ENCODE measurements around the gene RGS5.

The RGS5 gene

DNA sequence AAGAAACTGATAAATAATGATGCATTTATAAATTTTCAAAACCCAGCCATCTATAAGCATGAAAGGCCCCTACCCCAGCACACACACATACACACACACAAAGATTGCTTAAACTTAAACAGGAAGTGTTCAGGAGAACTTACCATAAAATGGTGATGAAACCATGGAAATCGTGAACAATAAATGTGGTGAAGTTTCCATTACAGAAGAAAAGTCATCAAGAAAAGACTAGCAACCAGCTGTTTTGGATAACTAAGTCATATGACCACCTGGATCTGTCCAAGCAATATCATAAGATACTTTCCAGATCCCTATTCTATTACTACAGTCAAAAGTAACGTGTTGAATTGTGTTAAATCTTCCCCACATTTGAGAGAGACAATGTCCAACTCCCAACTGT, 24.1 kb downstream of the RGS5 start:
- DNase-seq, result no peak

DNA sequence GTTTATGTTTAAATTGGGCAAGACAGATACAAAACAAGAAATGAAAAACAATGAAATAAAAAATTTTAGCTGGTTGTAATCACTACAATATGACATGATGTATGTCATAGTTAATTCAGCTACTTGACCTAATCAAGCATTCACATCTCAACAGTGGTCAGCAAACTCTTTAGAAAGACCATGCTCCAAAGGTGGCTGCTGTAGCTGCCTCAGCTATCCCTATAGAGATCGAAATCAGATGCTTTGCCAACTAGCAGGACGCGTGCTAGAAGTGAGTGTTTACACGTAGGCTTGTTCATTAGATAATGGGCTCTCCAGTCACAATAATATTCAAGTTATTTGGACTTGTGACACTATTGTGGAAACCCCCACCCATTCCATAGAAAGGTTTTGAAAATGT, 25.9 kb downstream of the RGS5 start:
- no peak for DNase-seq

DNA sequence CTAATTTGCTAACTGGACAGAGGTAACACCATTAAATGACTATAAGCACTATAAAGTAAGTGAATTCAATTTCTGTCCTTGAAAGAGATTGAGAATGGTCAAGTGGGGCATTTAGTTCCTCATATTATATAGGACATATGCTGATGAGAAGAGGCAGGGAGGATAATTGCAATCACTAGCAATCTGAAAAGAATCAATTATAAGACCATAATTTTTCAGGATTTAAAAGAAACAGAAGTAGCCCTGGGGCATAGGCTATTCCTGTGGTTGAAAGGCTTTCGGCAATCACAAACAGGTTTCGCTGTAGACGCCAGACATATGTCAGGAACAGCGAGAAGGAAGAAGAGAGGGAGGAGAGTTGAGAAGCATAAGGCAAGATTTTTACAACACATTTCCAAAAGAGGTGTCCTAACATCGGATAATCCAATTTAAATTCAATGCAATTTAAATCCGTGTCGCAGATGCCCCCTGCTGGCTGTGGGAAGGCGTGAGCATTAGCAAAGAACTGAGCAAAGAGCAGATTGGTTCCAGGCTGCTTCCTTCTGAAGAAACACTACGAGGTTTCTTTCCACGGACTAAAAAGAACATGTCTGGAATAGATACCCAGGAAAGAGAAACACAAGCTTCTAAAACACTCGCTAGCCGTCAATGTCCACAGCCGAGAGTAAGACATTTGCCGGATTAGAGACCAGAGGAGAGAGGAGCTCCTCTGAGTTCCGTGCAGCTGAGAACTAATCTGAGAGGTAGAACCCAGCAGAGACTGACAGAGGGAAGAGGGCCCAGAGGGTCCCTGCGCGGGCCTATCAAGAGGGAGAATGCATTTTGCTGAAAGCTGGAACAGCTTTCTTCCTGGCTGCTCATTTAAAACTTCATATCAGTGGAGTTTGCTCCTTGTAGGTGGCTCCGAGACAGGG, 27.9 kb downstream of the RGS5 start:
- DNase-seq, result no peak

DNA sequence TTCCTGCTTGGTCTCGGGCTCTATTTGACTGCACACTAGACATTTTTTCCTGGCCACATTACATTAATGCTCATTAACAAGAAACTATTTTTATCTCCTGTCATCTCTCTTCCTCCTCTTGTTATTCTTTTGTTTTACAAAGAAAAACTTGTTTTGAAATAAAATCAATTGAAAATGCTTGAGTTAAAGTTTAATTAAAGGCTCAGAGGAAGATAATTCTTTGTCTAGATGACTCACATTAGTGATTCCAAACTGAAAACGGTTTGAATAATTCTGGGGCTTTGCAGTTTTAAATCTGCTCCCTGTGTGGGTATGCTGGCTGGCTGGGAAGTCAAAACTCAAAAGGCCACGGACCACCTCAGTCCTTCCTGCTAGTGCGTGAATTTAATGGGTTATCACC, 29.6 kb downstream of the RGS5 start:
- DNase-seq, result no peak

DNA sequence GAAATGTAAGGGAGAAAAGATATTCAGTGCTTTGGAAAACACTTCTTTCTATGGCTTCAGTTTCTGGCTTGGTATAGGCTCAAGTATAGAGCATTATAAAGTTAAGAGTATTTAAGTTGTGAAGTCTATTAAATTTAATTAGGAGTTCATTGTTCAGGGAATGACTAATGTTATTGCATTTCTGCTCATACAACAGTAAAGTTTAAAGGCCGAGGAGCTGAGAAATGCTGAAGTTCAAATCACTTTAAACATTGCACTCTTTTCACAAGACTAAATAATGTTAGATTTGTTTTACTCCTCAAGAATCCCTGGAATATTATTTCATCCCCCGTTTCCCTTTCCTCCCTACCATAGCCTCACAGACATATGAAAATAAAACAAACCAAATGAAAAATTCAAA, 30.1 kb downstream of the RGS5 start:
- DNase-seq, result no peak

DNA sequence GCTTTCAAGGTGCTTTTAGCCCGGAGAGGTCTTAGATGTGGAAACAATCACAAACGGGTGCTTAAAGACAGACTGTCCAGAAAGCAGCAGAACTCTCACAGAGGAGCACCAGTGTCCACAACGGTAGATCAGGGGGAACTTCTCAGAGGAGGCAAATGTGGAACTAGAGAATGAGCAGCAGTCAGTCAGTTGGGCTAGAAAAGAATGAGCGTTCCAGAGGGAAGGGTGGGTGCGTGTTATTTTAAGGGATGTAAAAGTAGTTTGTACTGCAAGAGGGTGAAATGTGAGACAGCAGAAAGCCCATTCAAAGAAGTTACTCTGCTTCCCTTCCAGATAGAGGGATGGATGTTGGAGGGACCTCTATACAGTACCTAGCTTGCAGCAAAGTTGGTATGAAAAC, 30.9 kb downstream of the RGS5 start:
- no peak for DNase-seq

DNA sequence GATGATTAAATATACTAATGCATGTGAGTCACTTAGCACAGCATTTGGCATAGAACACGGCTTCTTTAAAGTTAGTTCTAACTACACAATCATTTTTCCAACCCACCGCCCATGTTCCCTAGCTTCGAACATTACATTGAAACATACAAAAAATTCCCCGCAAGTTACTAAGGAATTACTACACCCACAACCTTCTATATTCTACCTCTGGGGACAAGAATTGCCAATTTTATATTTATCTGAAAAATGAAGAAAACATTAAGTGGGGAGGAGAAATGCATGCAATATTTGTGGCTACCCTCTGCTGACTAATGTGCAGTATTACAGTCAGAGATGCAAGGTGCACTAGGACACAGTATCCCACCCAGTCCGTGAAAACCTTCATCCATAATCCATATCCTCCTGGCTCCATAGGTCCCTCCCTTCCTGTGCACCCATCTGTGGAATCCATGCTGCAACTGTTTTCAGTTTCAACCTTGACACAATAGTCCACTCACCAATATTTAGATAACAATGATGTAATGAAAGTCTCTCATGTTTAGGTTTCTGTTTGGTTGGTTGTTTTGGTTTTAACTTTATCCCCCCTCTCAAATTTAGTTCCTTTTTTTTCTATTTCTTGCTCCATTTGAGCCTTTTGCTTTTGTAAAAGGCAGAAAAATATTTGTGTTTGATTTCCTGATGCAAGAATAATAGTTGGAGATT, 31.6 kb downstream of the RGS5 start:
- no peak for DNase-seq

DNA sequence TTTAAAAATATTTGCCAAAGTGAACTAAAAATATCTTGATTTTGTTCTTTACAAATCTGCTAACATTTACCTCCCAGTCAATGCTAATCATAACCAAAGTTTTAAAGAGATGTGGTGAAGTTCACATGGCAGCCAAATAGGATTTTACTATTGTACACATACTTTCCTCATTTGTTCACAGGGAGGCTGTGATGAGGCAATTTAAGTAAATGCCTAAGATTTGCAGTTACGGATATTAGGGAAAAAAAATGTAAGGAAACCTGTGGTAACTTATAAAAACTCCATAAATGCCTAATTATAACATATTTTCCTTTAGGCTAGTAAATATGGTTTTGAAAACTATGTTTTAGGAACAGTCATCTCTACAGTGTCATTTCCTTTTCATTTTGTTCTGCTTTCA, 32.4 kb downstream of the RGS5 start:
- no peak for DNase-seq

DNA sequence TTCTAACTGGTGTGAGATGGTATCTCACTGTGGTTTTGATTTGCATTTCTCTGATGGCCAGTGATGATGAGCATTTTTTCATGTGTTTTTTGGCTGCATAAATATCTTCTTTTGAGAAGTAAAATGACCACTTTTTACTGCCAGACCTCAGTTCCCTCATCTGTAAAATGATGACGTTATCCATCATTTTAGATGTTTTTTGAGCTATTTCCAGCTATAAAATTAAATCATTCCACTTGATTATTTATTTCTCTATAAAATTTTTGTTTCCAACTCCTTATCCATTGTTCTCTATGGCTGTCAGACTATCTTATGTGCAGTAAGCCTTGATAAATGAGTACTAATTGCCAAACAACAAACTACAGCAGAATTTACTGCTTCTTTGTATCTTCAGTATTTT, 33.2 kb downstream of the RGS5 start:
- no peak for DNase-seq

DNA sequence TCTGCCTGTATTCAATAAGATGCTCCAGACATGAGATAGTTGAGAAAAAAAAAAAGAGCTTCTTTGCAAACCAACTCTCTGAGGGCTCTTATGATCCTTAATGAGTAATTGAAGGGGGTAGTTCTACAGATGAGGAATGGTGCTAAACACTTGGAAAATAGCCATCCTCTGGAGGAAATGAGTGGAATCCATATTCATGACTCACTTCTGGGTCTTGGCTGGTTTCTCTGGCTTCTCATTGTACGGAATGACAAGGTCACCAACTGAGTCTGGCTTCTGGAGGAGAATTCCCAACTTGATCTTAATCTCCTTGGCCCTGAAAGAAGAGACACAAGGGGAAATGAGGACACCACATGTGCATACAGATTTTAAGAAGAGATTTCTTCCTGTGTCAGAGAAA, 34.7 kb downstream of the RGS5 start:
- DNase-seq, result no peak

DNA sequence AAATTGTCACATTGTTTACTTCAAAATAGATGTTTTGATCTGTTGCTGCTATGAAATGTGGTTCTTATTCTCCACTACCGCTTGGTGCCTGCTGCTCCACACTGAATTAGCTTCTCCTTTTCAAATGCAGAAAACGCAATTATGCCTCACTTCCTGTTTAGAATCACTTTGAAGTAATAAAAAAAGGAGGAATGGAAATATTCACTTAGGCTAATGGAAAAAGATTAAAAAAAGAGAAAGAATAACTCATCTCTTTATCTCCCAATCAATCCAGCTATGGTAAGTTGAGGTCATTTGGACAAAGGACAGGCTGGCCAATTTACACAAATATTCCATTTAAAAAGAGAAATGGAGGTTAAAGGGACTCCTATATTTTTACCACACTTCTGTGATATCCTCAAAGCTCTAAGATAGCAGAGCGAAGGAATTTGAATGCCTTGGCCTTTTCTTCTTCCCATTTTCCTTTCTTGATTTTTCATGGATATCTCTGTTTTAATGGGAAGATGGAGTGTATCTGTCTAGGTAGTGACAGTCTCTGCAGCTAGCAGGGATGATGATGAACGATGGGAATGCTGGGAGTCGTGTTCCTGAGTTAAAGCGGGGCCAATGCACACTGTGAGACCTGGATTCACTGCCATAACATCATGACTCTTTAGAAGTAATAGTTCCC, 35.7 kb downstream of the RGS5 start:
- DNase-seq, result no peak

DNA sequence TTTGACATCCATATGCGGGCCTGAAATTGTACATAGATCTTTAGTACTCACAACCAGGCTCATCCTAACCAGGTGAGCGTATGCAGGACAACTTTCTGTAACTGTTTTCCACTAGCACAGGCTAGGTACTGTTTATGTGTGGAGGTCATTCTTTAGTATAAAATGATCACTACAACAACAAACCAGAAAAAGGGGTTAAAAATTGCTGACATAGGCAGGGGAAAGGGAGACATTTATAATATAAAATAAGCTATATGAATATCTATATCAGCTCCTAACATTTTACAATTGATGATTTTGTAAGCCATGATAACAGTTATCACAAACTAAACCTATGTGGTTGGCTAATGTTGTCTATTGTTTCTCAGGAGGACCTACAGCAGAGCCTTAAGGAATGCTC, 37.6 kb downstream of the RGS5 start:
- no peak for DNase-seq

DNA sequence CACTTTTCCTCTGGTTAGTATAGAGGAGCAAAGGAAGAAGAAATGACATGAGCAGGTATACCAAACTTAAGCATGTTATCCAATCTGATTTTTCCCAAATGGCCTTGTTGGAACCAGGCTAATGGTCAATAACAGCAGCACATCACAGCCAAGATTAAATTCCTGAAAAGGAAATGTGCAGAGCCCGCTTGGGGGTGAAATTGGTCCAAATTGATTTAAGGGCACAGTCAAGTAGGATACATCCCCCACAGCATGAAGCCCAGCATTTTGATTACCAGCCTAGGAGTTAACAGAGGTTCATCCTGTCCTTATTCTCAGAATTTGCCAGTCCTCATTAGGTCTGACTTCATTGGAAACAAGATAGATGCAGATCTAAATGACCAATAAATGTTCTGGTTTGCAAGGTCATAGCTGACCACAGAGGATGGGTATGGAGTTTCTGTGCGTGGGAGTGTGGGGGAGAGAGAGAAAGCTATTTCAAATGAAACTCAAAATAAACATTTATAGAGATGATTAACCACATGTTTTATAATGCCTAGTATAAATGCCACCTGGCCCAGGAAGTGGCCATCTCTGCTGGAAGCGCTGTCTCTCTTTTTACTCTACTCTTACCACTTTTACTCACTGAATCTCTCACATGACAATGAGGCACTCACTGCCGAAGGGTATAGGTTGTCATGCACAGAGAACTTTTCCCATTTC, 38.7 kb downstream of the RGS5 start:
- no peak for DNase-seq

DNA sequence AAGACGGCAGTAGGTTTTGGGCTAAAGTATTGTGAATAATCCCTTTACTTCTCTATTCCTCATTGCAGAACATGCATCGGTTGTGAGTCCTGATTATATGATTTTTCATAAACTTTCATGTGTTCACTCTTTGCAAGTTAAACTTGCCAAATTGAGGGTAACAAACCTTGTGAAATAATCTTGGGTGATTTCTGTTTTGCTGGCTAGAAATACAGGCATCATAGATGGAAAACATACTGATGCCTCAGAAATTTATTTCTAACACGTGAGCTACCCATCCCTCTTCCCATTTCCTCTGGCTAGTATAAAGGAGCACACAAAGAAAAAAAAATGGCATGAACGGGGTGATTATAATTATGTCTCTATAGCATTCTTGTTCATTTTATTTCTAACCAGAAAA, 39.6 kb downstream of the RGS5 start:
- no peak for DNase-seq

DNA sequence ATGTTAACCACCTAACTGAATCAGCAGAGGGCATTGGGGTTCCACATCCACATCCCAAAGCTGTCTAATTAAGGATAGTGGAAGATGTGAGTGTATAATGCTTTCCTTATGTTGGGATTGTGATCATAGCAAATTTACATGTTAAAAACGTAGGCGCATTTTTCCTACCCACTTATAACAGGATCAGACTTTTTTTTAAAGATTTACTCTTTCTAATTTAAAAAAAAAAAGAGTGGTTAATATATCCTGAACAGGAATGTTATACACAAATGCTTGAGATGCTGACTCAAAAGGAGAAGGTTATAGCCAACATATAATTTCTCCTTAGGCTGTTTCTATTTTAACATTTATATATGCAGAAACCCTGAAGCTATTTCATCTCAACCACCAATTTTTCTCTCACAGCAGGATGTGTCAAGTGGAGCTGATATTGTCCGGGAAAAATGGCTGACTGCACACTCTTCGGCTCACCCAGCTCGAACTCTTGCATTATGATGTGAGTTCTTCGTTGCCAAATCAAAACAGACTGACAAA, 40.3 kb downstream of the RGS5 start:
- DNase-seq, result no peak

DNA sequence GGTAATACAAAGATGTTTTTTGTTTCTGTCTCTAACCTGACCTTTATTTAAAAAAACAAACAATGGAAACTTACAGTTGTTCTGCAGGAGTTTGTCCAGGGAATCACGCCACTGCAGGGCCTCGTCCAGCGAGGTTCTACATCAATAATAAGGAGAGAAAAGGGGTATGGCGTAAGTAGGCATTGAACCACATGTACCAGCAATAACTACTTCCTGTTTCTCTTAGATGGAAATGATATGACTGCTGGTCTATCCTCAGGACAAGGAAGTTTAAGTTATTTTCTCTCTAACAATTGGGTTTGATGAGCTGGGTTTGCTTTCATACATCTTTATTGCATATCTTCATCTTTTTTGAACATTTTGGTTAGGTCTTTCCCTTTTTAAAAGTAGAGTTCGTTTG, 40.9 kb downstream of the RGS5 start:
- no peak for DNase-seq

DNA sequence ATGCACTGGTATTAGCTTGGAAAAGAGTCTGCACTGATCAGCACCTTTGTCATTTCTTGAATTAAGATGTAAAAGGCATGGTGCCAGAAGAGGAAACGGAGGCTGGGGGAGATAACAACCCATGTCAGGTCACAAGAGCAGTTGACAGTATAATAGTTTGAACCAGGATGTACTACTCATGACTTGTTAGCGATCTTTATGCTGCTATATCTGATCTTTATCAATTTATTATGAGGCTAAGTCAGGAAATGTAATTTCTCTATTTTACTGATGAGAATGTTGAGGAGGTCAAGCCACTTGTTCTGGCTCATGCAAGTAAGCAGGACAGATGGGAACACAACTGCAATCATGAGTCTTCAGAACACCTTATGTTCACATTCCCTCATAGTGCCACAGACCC, 41.4 kb downstream of the RGS5 start:
- no peak for DNase-seq

DNA sequence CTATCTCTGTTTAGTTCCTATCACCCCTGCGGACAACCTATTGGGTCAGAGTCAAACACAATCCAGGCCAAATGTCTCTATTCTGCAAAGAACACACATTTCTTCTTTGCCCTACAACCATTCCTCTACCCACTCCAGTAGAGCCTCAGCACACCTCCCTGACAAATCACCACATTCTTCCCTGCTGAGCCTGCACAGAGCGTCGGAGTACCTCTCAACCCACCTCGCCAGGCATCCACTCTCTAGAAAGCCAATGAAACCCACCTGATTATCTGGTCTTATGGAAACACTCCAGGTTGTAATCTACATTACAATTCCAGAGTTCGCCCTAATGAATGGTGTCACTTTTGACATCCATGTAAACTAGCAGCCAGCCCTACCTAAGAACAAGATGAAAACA, 47.1 kb downstream of the RGS5 start:
- no peak for DNase-seq

DNA sequence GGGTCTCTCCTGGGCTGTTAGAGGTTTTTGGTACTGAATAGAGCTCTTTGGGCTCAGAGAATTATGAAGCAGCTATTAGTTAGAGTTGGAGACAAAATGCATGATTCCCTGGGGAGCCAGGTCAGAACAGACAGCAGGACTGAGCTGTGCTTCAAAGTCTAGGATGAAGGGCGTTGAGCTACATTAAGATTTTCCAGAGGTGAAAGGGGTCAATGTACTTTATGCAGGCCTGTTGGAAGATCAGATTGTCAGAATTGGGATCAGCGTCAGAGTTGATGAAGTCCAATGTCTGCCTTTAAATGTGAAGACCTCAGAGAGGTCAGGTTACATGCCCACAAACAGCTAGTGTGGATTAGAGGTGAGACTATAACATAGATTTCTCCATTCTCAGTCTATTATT, 53.8 kb downstream of the RGS5 start:
- no peak for DNase-seq

DNA sequence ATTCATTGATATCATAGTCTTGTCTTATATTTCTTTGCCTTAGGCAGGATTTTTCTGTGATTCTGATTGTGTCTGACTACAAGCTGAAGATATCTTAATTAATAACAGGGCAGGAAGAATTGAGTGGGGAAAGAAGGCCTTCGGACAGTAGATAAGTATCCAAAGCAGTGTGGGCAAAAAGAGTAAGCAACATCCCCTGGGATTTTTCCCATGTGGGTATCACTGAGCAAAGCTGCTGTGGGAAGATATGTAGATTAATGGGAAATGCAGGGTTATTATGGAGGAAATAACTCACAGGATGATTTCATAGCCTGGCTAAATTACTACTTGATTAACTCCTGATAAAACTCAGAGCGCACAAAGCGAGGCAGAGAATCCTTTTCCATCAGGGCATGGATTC, 55.7 kb downstream of the RGS5 start:
- no peak for DNase-seq

DNA sequence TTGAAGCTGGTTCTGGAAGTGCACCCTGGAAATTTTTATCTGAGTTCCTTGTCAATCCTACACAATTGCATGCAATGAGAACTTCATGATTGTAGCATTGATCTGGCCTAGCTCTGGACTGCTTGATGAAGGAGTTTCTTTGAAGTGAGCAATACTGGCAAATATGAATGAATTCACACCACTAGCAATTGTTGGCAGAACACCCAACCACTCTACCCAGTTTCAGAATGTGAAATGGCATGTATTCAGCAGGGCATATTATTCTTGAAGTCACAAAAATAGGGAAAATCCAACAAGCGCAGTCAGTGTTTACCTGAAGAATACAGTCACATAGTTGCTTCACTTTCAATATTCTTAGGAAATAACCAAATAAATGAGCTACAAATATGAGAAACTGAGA, 57.3 kb downstream of the RGS5 start:
- no peak for DNase-seq

DNA sequence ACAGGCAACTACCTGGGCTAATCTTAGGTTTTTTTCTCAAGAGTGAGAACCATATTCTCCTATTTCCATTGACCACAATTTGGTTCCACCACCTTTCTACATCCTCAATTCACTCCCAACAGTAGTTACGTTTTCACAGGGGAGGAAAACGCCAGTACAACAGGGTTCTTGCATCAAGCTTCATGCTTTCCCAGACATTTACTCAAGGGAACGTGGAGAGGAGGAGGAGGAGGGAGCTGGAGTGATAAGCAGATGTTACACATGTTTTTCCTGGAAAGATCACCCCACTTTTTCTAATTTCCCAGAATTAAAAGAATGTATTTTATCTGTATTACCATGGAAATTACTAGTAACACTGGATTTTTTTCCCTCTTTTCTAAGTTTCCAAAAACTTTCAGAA, 58.3 kb downstream of the RGS5 start:
- no peak for DNase-seq

DNA sequence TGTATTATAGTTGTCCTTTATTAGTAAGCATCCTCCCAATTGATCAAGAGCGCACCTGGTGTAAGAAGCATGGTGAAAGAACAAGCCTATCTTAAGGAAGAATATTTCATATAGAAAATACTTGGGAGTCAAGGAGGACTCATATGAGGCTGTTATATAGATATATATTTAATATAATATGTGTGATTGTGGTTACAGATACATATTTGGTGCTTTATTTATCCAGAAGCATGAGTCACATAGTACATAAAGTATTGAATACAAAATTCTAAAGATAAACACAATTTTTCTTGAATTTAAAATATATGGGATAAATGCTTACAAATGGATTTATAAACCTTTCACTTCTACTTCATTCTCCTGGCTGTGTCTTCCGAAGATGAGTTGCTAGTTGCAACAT, 60.6 kb downstream of the RGS5 start:
- DNase-seq, result no peak
